ENCODE measurements around the gene CFB. TPM values are rescaled to one million over a fixed set of nuclear protein-coding genes. Genes with fewer than 3 reads are reported as not detected.

The CFB gene
- total and polyA plus RNA-seq, 2 of the 13 experiments (the other 11 are each of a cell fraction or from before 2014, with no cell fraction given), result 171 to 513 TPM

- Histone ChIP-seq H3K9ac (ENCODE audit: insufficient read depth, low read depth, low read length) (no peak overlapping the region), H3K4me1 (ENCODE audit: insufficient read depth, low read length) (peaks cover 43% of the 10 kb centered on the region), H2AFZ (ENCODE audit: low read length) (no peak overlapping the region), H3K27ac (ENCODE audit: extremely low read length, insufficient read depth, low read length) (no peak overlapping the region), H3K4me2 (ENCODE audit: low read depth, low read length) (no peak overlapping the region), H3K9me3 (ENCODE audit: low read length) (no peaks in the 10 kb centered on the region), H3K36me3 (replicated peaks in 1 of 2; ENCODE audit: control insufficient read depth in 1 of 2, insufficient read depth in 2 of 2, low read length in 2 of 2) (no peaks in the 10 kb centered on the region), H4K20me1 (ENCODE audit: insufficient read depth, low read length) (no peaks in the 10 kb centered on the region), H3K27me3 (ENCODE audit: control insufficient read depth in 1 of 2, insufficient read depth in 2 of 2, low read length in 2 of 2) (no peaks in the 10 kb centered on the region; a peak in 1 of 5 replicates), H3K4me3 (replicated peaks in 1 of 3; ENCODE audit: insufficient read depth in 1 of 3, low read depth in 2 of 3, low read length in 3 of 3) (no peak overlapping the region), H3K79me2 (ENCODE audit: insufficient read depth, low read length) (no peaks in the 10 kb centered on the region)
- DNase-seq (ENCODE audit: low spot score), result no peak
- TF ChIP-seq ZNF121 (CRISPR knock-in tag; IDR thresholded peaks at IDR 0.05), result peak; percentile 48; the same call in 1 of the 2 replicates
- no peak for TF ChIP-seq YEATS2 (CRISPR knock-in tag; IDR thresholded peaks at IDR 0.05; ENCODE audit: borderline replicate concordance)
- 48% methylated on average over 8 of the region's 8 CpGs for WGBS (ENCODE audit: low lambda C conversion rate)
- ChIA-PET CTCF (ENCODE audit: low intra/inter-chr PET ratio, low total read pairs) (no interaction called here), POLR2A (interaction anchor here (0.6 to 1.4 kb wide), 7 partner anchors 9 to 127 kb away, joined by 3 to 10 read pairs (median 4); partner anchors contain the start of genes C2, CFB, HSPA1A and HSPA1L)
- in situ Hi-C loops (cut with HindIII; ENCODE audit: extremely low pct_ligation_motif_present, low pct_unique_long_range_greater_than_20kb) (loop anchor here (25.0 kb wide), 1 partner anchor 1044 kb away; the partner anchor contains the start of genes BRD2 and HLA-DMA), intact Hi-C loops (cut with micrococcal nuclease; ENCODE audit: unreplicated experiment) (no loop called here)
- BruUV-seq (replicated peaks), result no TSS peak
- no peak for FAIRE-seq
- no peak for ATAC-seq
Observed at GRCh38 chr6:31918069-31918720, 27.7 kb upstream of the CFB start.

- Histone ChIP-seq H3K9ac (ENCODE audit: insufficient read depth, low read depth, low read length) (no peak overlapping the region), H3K4me1 (ENCODE audit: insufficient read depth, low read length) (peaks cover 53% of the 10 kb centered on the region), H3K36me3 (replicated peaks in 1 of 2; ENCODE audit: control insufficient read depth in 1 of 2, insufficient read depth in 2 of 2, low read length in 2 of 2) (no peaks in the 10 kb centered on the region), H3K27ac (ENCODE audit: extremely low read length, insufficient read depth, low read length) (no peak overlapping the region), H3K4me3 (replicated peaks in 1 of 3; ENCODE audit: insufficient read depth in 1 of 3, low read depth in 2 of 3, low read length in 3 of 3) (no peak overlapping the region), H3K9me3 (ENCODE audit: low read length) (no peaks in the 10 kb centered on the region), H3K27me3 (ENCODE audit: control insufficient read depth in 1 of 2, insufficient read depth in 2 of 2, low read length in 2 of 2) (no peaks in the 10 kb centered on the region; a peak in 1 of 5 replicates), H4K20me1 (ENCODE audit: insufficient read depth, low read length) (no peaks in the 10 kb centered on the region), H3K79me2 (ENCODE audit: insufficient read depth, low read length) (no peaks in the 10 kb centered on the region), H2AFZ (ENCODE audit: low read length) (no peak overlapping the region), H3K4me2 (ENCODE audit: low read depth, low read length) (no peak overlapping the region)
- CTCF ChIA-PET (ENCODE audit: low intra/inter-chr PET ratio, low total read pairs), result no interaction called here
- ATAC-seq (no peak), DNase-seq (ENCODE audit: low spot score) (no peak), FAIRE-seq (no peak)
- WGBS (ENCODE audit: low lambda C conversion rate), result 17% methylated on average over 6 of the region's 6 CpGs
- intact Hi-C loops (cut with micrococcal nuclease; ENCODE audit: unreplicated experiment), result loop anchor here (10.0 kb wide), 1 partner anchor 145 kb away; the partner anchor contains the start of gene VWA7
- in situ Hi-C loops (cut with HindIII; ENCODE audit: extremely low pct_ligation_motif_present, low pct_unique_long_range_greater_than_20kb), result loop anchor here (25.0 kb wide), 1 partner anchor 1043 kb away; the partner anchor contains the start of genes BRD2 and HLA-DMA
- POLR2A ChIA-PET, result interaction anchor here (0.8 to 5.6 kb wide), 6 partner anchors 10 to 57 kb away, joined by 3 to 35 read pairs (median 10); partner anchors contain the start of genes CFB and NEU1
- BruUV-seq (replicated peaks), result no TSS peak
- TF ChIP-seq ZNF276 (CRISPR knock-in tag; IDR thresholded peaks at IDR 0.05; ENCODE audit: low read depth) (no peak), ZNF251 (CRISPR knock-in tag; IDR thresholded peaks at IDR 0.05) (no peak), REPIN1 (CRISPR knock-in tag; IDR thresholded peaks at IDR 0.05; ENCODE audit: borderline replicate concordance, low read depth) (no peak), NR2F1 (CRISPR knock-in tag; IDR thresholded peaks at IDR 0.05) (no peak), PHF20 (CRISPR knock-in tag; IDR thresholded peaks at IDR 0.05) (no peak), ZBTB25 (CRISPR knock-in tag; IDR thresholded peaks at IDR 0.05) (no peak), NFE2L1 (CRISPR knock-in tag; IDR thresholded peaks at IDR 0.05; ENCODE audit: borderline replicate concordance) (no peak), RCOR2 (CRISPR knock-in tag; IDR thresholded peaks at IDR 0.05) (no peak)
Observed at GRCh38 chr6:31919624-31920303, 26.1 kb upstream of the CFB start.
